Activated CD8-positive, alpha-beta memory T cell treated with anti-CD3 and anti-CD28 coated beads, Interleukin-2, amount 50 U/mL, for 1 hour (primary cell): Measurements from ENCODE around the gene CMAS.
"Not testable (repeated sequence)": the region's sequence is repeated elsewhere in the genome, so short reads cannot be mapped to it uniquely, and the experiment has no call there.

Experiments
- DNase-seq: peaks from one replicate; pipeline ENCODE4 v3.0.0-alpha.2; 2020; ENCODE audit errors: extremely low read depth

Gene CMAS

GRCh38 chr12:22047494-22047893, 1.5 kb downstream of the CMAS start:
- DNase-seq: no peak

- DNase-seq: no peak
These were observed 2.5 kb downstream of the CMAS start for GRCh38 chr12:22048351-22049041.

GRCh38 chr12:22050078-22050477, 4.1 kb downstream of the CMAS start:
- DNase-seq: no peak

GRCh38 chr12:22051114-22051698, 5.2 kb downstream of the CMAS start:
- no peak for DNase-seq

- DNase-seq: not testable (repeated sequence)
These were observed 7.0 kb downstream of the CMAS start for GRCh38 chr12:22052994-22053393.

GRCh38 chr12:22054155-22054554, 8.1 kb downstream of the CMAS start:
- no peak for DNase-seq

GRCh38 chr12:22056607-22057006, 10.6 kb downstream of the CMAS start:
- no peak for DNase-seq

GRCh38 chr12:22059976-22060647, 14.1 kb downstream of the CMAS start:
- DNase-seq: no peak

GRCh38 chr12:22064968-22065367, 18.9 kb downstream of the CMAS start:
- DNase-seq: no peak

- no peak for DNase-seq
These were observed 20.3 kb downstream of the CMAS start for GRCh38 chr12:22066310-22066709.

GRCh38 chr12:22069851-22070250, 23.8 kb downstream of the CMAS start:
- DNase-seq: no peak

GRCh38 chr12:22082190-22082701, 36.2 kb downstream of the CMAS start:
- no peak for DNase-seq

GRCh38 chr12:22083167-22083566, 37.1 kb downstream of the CMAS start:
- DNase-seq: no peak

- DNase-seq: no peak
These were observed 38.8 kb downstream of the CMAS start for GRCh38 chr12:22084852-22085251.

- DNase-seq: no peak
These were observed 42.9 kb downstream of the CMAS start for GRCh38 chr12:22088886-22089285.

GRCh38 chr12:22089486-22089885, 43.5 kb downstream of the CMAS start:
- no peak for DNase-seq

- DNase-seq: not testable (repeated sequence)
These were observed 53.0 kb downstream of the CMAS start for GRCh38 chr12:22099062-22099461.

GRCh38 chr12:22100958-22101748, 55.1 kb downstream of the CMAS start:
- DNase-seq: no peak

- DNase-seq: no peak
These were observed 55.8 kb downstream of the CMAS start for GRCh38 chr12:22101749-22102243.

- DNase-seq: no peak
These were observed 57.4 kb downstream of the CMAS start for GRCh38 chr12:22103418-22103817.

GRCh38 chr12:22105542-22105941, 59.5 kb downstream of the CMAS start:
- DNase-seq: no peak

- no peak for DNase-seq
These were observed 64.2 kb downstream of the CMAS start for GRCh38 chr12:22110176-22110575.
